ENCODE results near the gene SYNC.
A peak's percentile ranks its signal among the peaks of the same experiment; 100 is the strongest.

Gene SYNC

GRCh38 chr1:32728413-32729077 lies 26.0 kb upstream of the SYNC start:
- Histone ChIP-seq H3K36me3 (replicated peaks; ENCODE audit: insufficient read depth, low read length) (no peaks in the 10 kb centered on the region), H3K4me2 (ENCODE audit: low read depth, low read length) (no peak overlapping the region), H3K9ac (ENCODE audit: low read length) (no peak overlapping the region), H3K4me1 (ENCODE audit: low read length) (peaks cover 14% of the 10 kb centered on the region), H3K79me2 (ENCODE audit: low read length) (no peaks in the 10 kb centered on the region), H2AFZ (ENCODE audit: low read length) (no peak overlapping the region), H3K4me3 (ENCODE audit: low read length) (no peak overlapping the region), H4K20me1 (ENCODE audit: insufficient read depth, low read length) (no peaks in the 10 kb centered on the region), H3K9me3 (replicated peaks; ENCODE audit: insufficient read depth, low read length) (no peaks in the 10 kb centered on the region), H3K27ac (ENCODE audit: low read length) (no peak overlapping the region), H3K9me2 (replicated peaks; ENCODE audit: insufficient read depth, low read length) (no peaks in the 10 kb centered on the region), H3F3A (ENCODE audit: insufficient read depth, low read length) (no peaks in the 10 kb centered on the region), H3K27me3 (replicated peaks; ENCODE audit: insufficient read depth, low read length) (no peaks in the 10 kb centered on the region)
- TF ChIP-seq EZH2phosphoT487 (IDR thresholded peaks at IDR 0.05; ENCODE audit: low read length) (no peak), CTCF (IDR thresholded peaks at IDR 0.05; ENCODE audit: low read length) (no peak), EZH2 (optimal IDR thresholded peaks at IDR 0.05; ENCODE audit: low read depth, low read length) (no peak)
- DNase-seq: no peak

- H3K9ac ChIP-seq (ENCODE audit: low read length): no peak overlapping the region
- H2AFZ ChIP-seq (ENCODE audit: low read length): no peak overlapping the region
- H3K27me3 ChIP-seq (replicated peaks; ENCODE audit: insufficient read depth, low read length): no peaks in the 10 kb centered on the region
- H3K4me2 ChIP-seq (ENCODE audit: low read depth, low read length): no peak overlapping the region
- no peak overlapping the region for H3K27ac ChIP-seq (ENCODE audit: low read length)
- H3K4me3 ChIP-seq (ENCODE audit: low read length): no peak overlapping the region
- H3K4me1 ChIP-seq (ENCODE audit: low read length): peaks cover 14% of the 10 kb centered on the region
- H3K9me3 ChIP-seq (replicated peaks; ENCODE audit: insufficient read depth, low read length): no peaks in the 10 kb centered on the region
- TF ChIP-seq CTCF (IDR thresholded peaks at IDR 0.05; ENCODE audit: low read length): no peak
- TF ChIP-seq EZH2 (optimal IDR thresholded peaks at IDR 0.05; ENCODE audit: low read depth, low read length): no peak
- no peak for TF ChIP-seq EZH2phosphoT487 (IDR thresholded peaks at IDR 0.05; ENCODE audit: low read length)
- H3K36me3 ChIP-seq (replicated peaks; ENCODE audit: insufficient read depth, low read length): no peaks in the 10 kb centered on the region
- DNase-seq: no peak
- H3K79me2 ChIP-seq (ENCODE audit: low read length): no peaks in the 10 kb centered on the region
- H3K9me2 ChIP-seq (replicated peaks; ENCODE audit: insufficient read depth, low read length): no peaks in the 10 kb centered on the region
- no peaks in the 10 kb centered on the region for H3F3A ChIP-seq (ENCODE audit: insufficient read depth, low read length)
- no peaks in the 10 kb centered on the region for H4K20me1 ChIP-seq (ENCODE audit: insufficient read depth, low read length)
Measured at GRCh38 chr1:32727876-32728275, 25.3 kb upstream of the SYNC start.

- no peak for DNase-seq
- Histone ChIP-seq H4K20me1 (ENCODE audit: insufficient read depth, low read length) (no peaks in the 10 kb centered on the region), H3F3A (ENCODE audit: insufficient read depth, low read length) (no peaks in the 10 kb centered on the region), H3K27me3 (replicated peaks; ENCODE audit: insufficient read depth, low read length) (no peaks in the 10 kb centered on the region), H3K4me3 (ENCODE audit: low read length) (no peak overlapping the region), H3K36me3 (replicated peaks; ENCODE audit: insufficient read depth, low read length) (no peaks in the 10 kb centered on the region), H3K27ac (ENCODE audit: low read length) (no peak overlapping the region), H2AFZ (ENCODE audit: low read length) (peak overlapping the region; percentile 61), H3K79me2 (ENCODE audit: low read length) (no peaks in the 10 kb centered on the region), H3K4me2 (ENCODE audit: low read depth, low read length) (peak overlapping the region; percentile 23; the same call in 1 of the 2 replicates), H3K9me2 (replicated peaks; ENCODE audit: insufficient read depth, low read length) (no peaks in the 10 kb centered on the region), H3K4me1 (ENCODE audit: low read length) (peaks cover 14% of the 10 kb centered on the region), H3K9me3 (replicated peaks; ENCODE audit: insufficient read depth, low read length) (no peaks in the 10 kb centered on the region), H3K9ac (ENCODE audit: low read length) (no peak overlapping the region)
- TF ChIP-seq EZH2phosphoT487 (IDR thresholded peaks at IDR 0.05; ENCODE audit: low read length) (no peak), CTCF (IDR thresholded peaks at IDR 0.05; ENCODE audit: low read length) (no peak), EZH2 (optimal IDR thresholded peaks at IDR 0.05; ENCODE audit: low read depth, low read length) (no peak)
Measured at GRCh38 chr1:32725615-32725982, 23.0 kb upstream of the SYNC start.
